Trophoblast cell (in vitro differentiated cells and primary cell): Measurements from ENCODE around the gene PAK4.
"Not testable (repeated sequence)": the region's sequence is repeated elsewhere in the genome, so short reads cannot be mapped to it uniquely, and the experiment has no call there.

Experiments used
- DNase-seq, 2 donors: peaks; one replicate each; pipeline ENCODE4 v3.0.0-alpha.2; 2016
- H2AFZ ChIP-seq: 2 replicates; pipeline ENCODE4 v1.6.1; 2013; ENCODE audit warnings: low read length, moderate library complexity, mild to moderate bottlenecking; ENCODE audit not compliant: insufficient read depth, poor library complexity
- H2AK5ac ChIP-seq: 2 replicates; pipeline ENCODE4 v1.6.1; 2013; ENCODE audit warnings: mild to moderate bottlenecking, low read length
- H2BK120ac ChIP-seq: 2 replicates; pipeline ENCODE4 v1.6.1; 2013; ENCODE audit warnings: low read length, mild to moderate bottlenecking, moderate library complexity; ENCODE audit not compliant: insufficient read depth, poor library complexity
- H2BK12ac ChIP-seq: 2 replicates; pipeline ENCODE4 v1.6.1; 2013; ENCODE audit warnings: mild to moderate bottlenecking, low read length, moderate library complexity
- H2BK5ac ChIP-seq: 2 replicates; pipeline ENCODE4 v1.6.1; 2013; ENCODE audit warnings: low read length, low read depth, moderate library complexity, mild to moderate bottlenecking; ENCODE audit not compliant: poor library complexity
- H3K14ac ChIP-seq: 2 replicates; pipeline ENCODE4 v1.6.1; 2013; ENCODE audit warnings: mild to moderate bottlenecking, low read length
- H3K18ac ChIP-seq: 2 replicates; pipeline ENCODE4 v1.6.1; 2013; ENCODE audit warnings: mild to moderate bottlenecking, low read length
- H3K23ac ChIP-seq: 2 replicates; pipeline ENCODE4 v1.6.1; 2013; ENCODE audit warnings: low read length
- H3K27ac ChIP-seq: 2 replicates; pipeline ENCODE4 v1.5.1; 2013; ENCODE audit warnings: low read depth, mild to moderate bottlenecking, inconsistent platforms, low read length, moderate library complexity
- H3K27me3 ChIP-seq: 2 replicates; pipeline ENCODE4 v1.6.1; 2013; ENCODE audit warnings: inconsistent platforms, mild to moderate bottlenecking, low read length, moderate library complexity; ENCODE audit not compliant: insufficient read depth
- H3K36me3 ChIP-seq, 2 experiments: 1 replicate in 1 of 2; 2 replicates in 1 of 2; pipeline ENCODE4 v1.6.1; 2013; ENCODE audit warnings: low read length in 2 of 2, mild to moderate bottlenecking in 2 of 2, moderate library complexity in 1 of 2; ENCODE audit not compliant: insufficient read depth in 2 of 2, control insufficient read depth in 1 of 2
- H3K4ac ChIP-seq: 2 replicates; pipeline ENCODE4 v1.6.1; 2013; ENCODE audit warnings: low read depth, mild to moderate bottlenecking, low read length, moderate library complexity
- H3K4me1 ChIP-seq, 2 experiments: 1 replicate in 1 of 2; 2 replicates in 1 of 2; pipeline ENCODE4 v1.6.1; 2013; ENCODE audit warnings: low read length in 2 of 2, mild to moderate bottlenecking in 2 of 2, moderate library complexity in 1 of 2; ENCODE audit not compliant: insufficient read depth in 2 of 2, control insufficient read depth in 1 of 2
- H3K4me2 ChIP-seq: 2 replicates; pipeline ENCODE4 v1.6.1; 2013; ENCODE audit warnings: inconsistent platforms, mild to moderate bottlenecking, low read length, moderate library complexity
- H3K4me3 ChIP-seq: 2 replicates; pipeline ENCODE4 v1.5.1; 2013; ENCODE audit warnings: mild to moderate bottlenecking, low read depth, low read length, inconsistent platforms
- H3K79me1 ChIP-seq: one replicate; pipeline ENCODE4 v1.6.1; 2013; ENCODE audit warnings: low read length
- H3K79me2 ChIP-seq: 2 replicates; pipeline ENCODE4 v1.6.1; 2013; ENCODE audit warnings: low read length, mild to moderate bottlenecking; ENCODE audit not compliant: control insufficient read depth, insufficient read depth, poor library complexity
- H3K9ac ChIP-seq: 2 replicates; pipeline ENCODE4 v1.6.1; 2013; ENCODE audit warnings: mild to moderate bottlenecking, low read length
- H3K9me3 ChIP-seq: 2 replicates; pipeline ENCODE4 v1.6.1; 2013; ENCODE audit warnings: low read depth, mild to moderate bottlenecking, control low read depth, inconsistent platforms, low read length; ENCODE audit not compliant: insufficient read depth
- H4K12ac ChIP-seq: 2 replicates; pipeline ENCODE4 v1.6.1; 2013; ENCODE audit warnings: low read depth, mild to moderate bottlenecking, low read length, moderate library complexity
- H4K8ac ChIP-seq: 2 replicates; pipeline ENCODE4 v1.6.1; 2013; ENCODE audit warnings: low read depth, mild to moderate bottlenecking, low read length, moderate library complexity
- H4K91ac ChIP-seq: one replicate; pipeline ENCODE4 v1.6.1; 2013; ENCODE audit warnings: low read depth, mild to moderate bottlenecking, low read length, moderate library complexity
- WGBS: extraction: QIAGEN DNeasy Blood & Tissue Kit; methylation state at CpG from one replicate; pipeline ENCODE4 v1.1.7; 2013; ENCODE audit warnings: missing lambda C conversion rate; ENCODE audit not compliant: insufficient read length, insufficient coverage; ENCODE audit errors: extremely low coverage; 5-methylcytosine and 5-hydroxymethylcytosine counted together

Gene PAK4

DNA sequence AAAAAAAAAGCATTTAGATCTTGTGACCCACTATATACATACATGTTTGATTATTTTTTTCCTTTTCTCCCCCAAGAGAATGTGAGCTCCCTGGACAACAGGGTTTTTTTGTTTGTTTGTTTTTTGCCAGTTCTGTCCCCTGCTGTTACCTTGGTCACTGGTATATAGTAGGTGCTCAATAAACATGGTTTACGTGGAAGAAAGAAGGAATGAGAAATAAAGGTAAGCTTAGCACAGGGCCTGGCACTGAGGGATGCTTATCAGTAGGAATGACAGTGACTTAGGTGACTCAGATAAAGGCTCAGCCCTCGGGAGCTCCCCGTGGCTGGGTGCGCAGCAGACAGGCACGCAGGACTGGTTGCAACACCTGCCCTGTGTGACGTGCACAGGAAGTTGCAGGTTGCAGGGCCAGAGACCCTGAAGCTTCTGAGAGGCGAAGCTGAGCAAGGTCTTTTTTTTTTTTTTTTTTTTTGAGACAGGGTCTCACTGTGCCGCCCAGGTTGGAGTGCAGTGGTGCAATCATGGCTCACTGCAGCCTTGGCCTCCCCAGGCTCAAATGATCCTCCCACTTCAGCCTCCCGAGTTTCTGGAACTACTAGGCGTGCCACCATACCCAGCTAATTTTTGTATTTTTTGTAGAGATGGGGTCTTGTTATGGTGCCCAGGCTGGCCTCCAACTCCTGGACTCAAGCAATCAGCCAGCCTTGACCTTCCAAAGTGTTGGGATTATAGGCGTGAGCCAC, 10.3 kb upstream of the PAK4 start:
- Histone ChIP-seq H3K14ac (peak overlapping the region; percentile 77), H2BK5ac (no peak overlapping the region), H2AK5ac (peak overlapping the region; percentile 95), H3K9ac (no peak overlapping the region), H3K4me3 (no peak overlapping the region), H3K4ac (no peak overlapping the region), H3K27me3 (no peaks in the 10 kb centered on the region), H3K36me3 (no peaks in the 10 kb centered on the region), H2BK120ac (peak overlapping the region; percentile 66), H3K9me3 (no peaks in the 10 kb centered on the region), H3K18ac (no peak overlapping the region), H4K91ac (peak overlapping the region; percentile 85), H2BK12ac (no peak overlapping the region), H3K23ac (no peak overlapping the region), H3K4me2 (no peak overlapping the region), H2AFZ (no peak overlapping the region), H4K12ac (no peak overlapping the region), H3K27ac (no peak overlapping the region), H3K4me1 (peaks cover 5 to 7% of the 10 kb centered on the region in 2 experiments), H3K79me2 (no peaks in the 10 kb centered on the region), H4K8ac (no peak overlapping the region), H3K79me1 (peaks cover 16% of the 10 kb centered on the region)
- no CpG with 5 or more reads among the region's 11 CpGs for whole genome bisulfite sequencing
- DNase-seq, result peak; percentile 97 to 98

DNA sequence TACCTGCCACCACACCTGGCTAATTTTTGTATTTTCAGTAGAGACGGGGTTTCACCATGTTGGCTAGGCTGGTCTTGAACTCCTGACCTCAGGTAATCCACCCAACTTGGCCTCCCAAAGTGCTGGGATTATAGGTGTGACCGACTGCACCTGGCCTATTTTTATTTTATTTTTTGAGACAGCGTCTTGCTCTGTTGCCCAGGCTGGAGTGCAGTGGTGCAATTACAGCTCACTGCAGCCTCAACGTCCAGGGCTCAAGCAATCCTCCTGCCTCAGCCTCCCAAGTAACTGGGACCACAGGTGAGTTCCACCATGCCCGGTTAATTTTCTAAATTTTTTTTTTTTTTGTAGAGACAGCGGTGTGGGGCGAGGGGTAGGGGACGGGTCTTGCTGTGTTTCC, 8.6 kb upstream of the PAK4 start:
- WGBS, result no CpG with 5 or more reads among the region's 8 CpGs
- H2BK5ac ChIP-seq, H2AFZ ChIP-seq, H3K14ac ChIP-seq, H2BK120ac ChIP-seq, H3K27me3 ChIP-seq, H4K91ac ChIP-seq, H3K4ac ChIP-seq, H3K23ac ChIP-seq, H2AK5ac ChIP-seq, H3K36me3 ChIP-seq, H4K12ac ChIP-seq, H3K9ac ChIP-seq, H3K79me2 ChIP-seq, H3K27ac ChIP-seq, H4K8ac ChIP-seq, DNase-seq, H3K4me3 ChIP-seq, H3K4me1 ChIP-seq, H3K4me2 ChIP-seq, H2BK12ac ChIP-seq, H3K18ac ChIP-seq, H3K9me3 ChIP-seq: not testable (repeated sequence)
- H3K79me1 ChIP-seq, result peaks cover 13% of the 10 kb centered on the region

DNA sequence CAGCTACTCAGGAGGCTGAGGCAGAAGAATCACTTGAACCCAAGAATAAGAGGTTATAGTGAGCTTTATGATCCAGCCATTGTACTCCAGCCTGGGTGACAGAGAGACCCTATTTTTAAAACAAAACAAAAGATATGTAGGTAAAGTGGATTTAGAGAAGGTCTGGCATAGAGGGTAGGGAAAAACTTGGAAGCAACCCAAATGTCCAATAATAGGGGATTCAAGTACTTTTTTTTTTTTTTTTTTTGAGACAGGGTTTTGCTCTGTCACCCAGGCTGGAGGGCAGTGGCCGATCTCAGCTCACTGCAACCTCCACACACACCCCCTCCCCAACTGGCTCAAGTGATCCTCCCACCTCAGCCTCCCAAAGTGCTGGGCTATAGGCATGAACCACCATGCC, 5.8 kb upstream of the PAK4 start:
- Histone ChIP-seq H2BK120ac (no peak overlapping the region), H3K79me2 (no peaks in the 10 kb centered on the region), H3K9me3 (no peaks in the 10 kb centered on the region), H3K4me1 (no peaks in the 10 kb centered on the region), H3K79me1 (peaks cover 4% of the 10 kb centered on the region), H2AFZ (no peak overlapping the region), H2BK12ac (no peak overlapping the region), H3K4me2 (no peak overlapping the region), H3K18ac (no peak overlapping the region), H4K8ac (no peak overlapping the region), H2BK5ac (no peak overlapping the region), H3K14ac (no peak overlapping the region), H4K12ac (no peak overlapping the region), H3K27ac (no peak overlapping the region), H3K27me3 (no peaks in the 10 kb centered on the region), H3K9ac (no peak overlapping the region), H3K4ac (no peak overlapping the region), H4K91ac (no peak overlapping the region), H3K23ac (no peak overlapping the region), H3K4me3 (no peak overlapping the region), H2AK5ac (no peak overlapping the region), H3K36me3 (no peaks in the 10 kb centered on the region)
- no CpG with 5 or more reads among the region's 1 CpG for WGBS
- DNase-seq, result no peak

DNA sequence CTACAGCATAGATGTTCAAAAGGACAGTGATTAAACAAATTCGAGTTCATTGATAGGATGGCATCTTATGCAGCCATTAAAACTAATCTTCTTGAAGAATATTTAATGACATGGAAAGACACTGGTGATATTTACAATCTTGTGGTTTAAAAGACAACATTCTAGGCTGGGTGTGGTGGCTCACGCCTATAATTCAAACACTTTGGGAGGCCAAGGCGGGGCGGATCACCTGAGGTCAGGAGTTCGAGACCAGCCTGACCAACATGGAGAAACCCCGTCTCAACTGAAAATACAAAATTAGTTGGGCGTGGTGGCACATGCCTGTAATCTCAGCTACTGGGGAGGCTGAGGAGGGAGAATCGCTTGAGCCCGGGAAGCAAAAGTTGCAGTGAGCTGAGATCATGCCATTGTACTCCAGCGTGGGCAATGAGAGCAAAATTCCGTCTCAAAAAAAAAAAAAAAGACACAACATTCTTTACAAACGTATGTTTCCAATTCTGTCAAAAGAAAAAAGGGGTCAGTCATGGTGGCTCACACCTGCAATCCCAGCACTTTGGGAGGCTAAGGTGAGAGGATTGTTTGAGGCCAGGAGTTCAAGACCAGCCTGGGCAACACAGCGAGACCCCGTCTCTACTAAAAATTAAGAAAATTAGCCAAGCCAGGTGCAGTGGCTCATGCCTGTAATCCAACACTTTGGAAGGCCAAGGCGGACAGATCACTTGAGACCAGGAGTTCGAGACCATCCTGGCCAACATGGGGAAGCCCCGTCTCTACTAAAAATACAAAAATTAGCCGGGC, 2.5 kb upstream of the PAK4 start:
- H2AK5ac ChIP-seq, result no peak overlapping the region
- peaks cover 6% of the 10 kb centered on the region for H3K79me1 ChIP-seq
- H3K4me1 ChIP-seq, result peaks cover 8 to 10% of the 10 kb centered on the region in 2 experiments
- no peak overlapping the region for H2BK5ac ChIP-seq
- H3K27me3 ChIP-seq, result no peaks in the 10 kb centered on the region
- no peaks in the 10 kb centered on the region for H3K9me3 ChIP-seq
- no peak overlapping the region for H2BK120ac ChIP-seq
- no peak overlapping the region for H3K23ac ChIP-seq
- no peak overlapping the region for H4K91ac ChIP-seq
- H4K8ac ChIP-seq, result no peak overlapping the region
- no peak overlapping the region for H2AFZ ChIP-seq
- no peak overlapping the region for H4K12ac ChIP-seq
- H3K4me2 ChIP-seq, result no peak overlapping the region
- no peak overlapping the region for H3K9ac ChIP-seq
- H3K79me2 ChIP-seq, result peaks cover 13% of the 10 kb centered on the region
- no peak overlapping the region for H3K4ac ChIP-seq
- H2BK12ac ChIP-seq, result no peak overlapping the region
- H3K27ac ChIP-seq, result no peak overlapping the region
- H3K4me3 ChIP-seq, result no peak overlapping the region
- H3K14ac ChIP-seq, result no peak overlapping the region
- no CpG with 5 or more reads among the region's 18 CpGs for WGBS
- peaks cover 0 to 1% of the 10 kb centered on the region in 2 experiments for H3K36me3 ChIP-seq
- no peak overlapping the region for H3K18ac ChIP-seq
- DNase-seq, result no peak
